Measurements from ENCODE around the gene ECT2.

- TF ChIP-seq CTCF (conservative IDR thresholded peaks at IDR 0.05) (no peak), EZH2 (IDR thresholded peaks at IDR 0.05; ENCODE audit: low read depth) (no peak)
Measured at GRCh38 chr3:172726380-172726779, 24.1 kb upstream of the ECT2 start.
